NCI-H510A treated with DMSO at 0.1 percent for 48 hours (cell line): Measurements from ENCODE around the gene TBC1D3I.

Source experiments
- DNase-seq: peaks from one replicate; lab custom pipeline; 2025; lab: John Stamatoyannopoulos, UW

TBC1D3I gene

GRCh38 chr17:36205637-36206485 is 58.5 kb downstream of the TBC1D3I start:
- DNase-seq: no peak

- no peak for DNase-seq
Observed at GRCh38 chr17:36204724-36205500, 59.5 kb downstream of the TBC1D3I start.
